Testis (tissue), 3 donors: ENCODE data around the gene DBP. TPM values are rescaled to one million over a fixed set of nuclear protein-coding genes. Genes with fewer than 3 reads are reported as not detected.

Source experiments
- DNase-seq: peaks from one replicate; pipeline ENCODE4 v3.0.0-alpha.2; 2019
- H3K27ac ChIP-seq, 2 donors: fragments of 200-600 bp; sonication (generic); one replicate each; pipeline ENCODE4 v1.5.1; 2019
- H3K27me3 ChIP-seq: fragments of 200-600 bp; sonication (generic); one replicate; pipeline ENCODE4 v1.5.1; 2019
- H3K36me3 ChIP-seq: fragments of 200-600 bp; sonication (generic); one replicate; pipeline ENCODE4 v1.5.1; 2017; ENCODE audit warnings: low read depth; ENCODE audit errors: missing control alignments
- H3K4me1 ChIP-seq: fragments of 200-600 bp; sonication (generic); one replicate; pipeline ENCODE4 v1.5.1; 2019
- H3K4me3 ChIP-seq, 2 donors: fragments of 200-600 bp; sonication (generic); one replicate each; pipeline ENCODE4 v1.5.1; 2017 to 2019
- H3K9me3 ChIP-seq: fragments of 200-600 bp; sonication (generic); one replicate; pipeline ENCODE4 v1.5.1; 2017
- POLR2A ChIP-seq: fragments of 450-650 bp; IDR thresholded peaks from one replicate; pipeline ENCODE4 v1.6.1; 2017; ENCODE audit warnings: antibody characterized with exemption, mild to moderate bottlenecking, moderate library complexity
- WGBS, 2 donors: methylation state at CpG; one replicate each; pipeline ENCODE4 v1.1.5; 2018; 5-methylcytosine and 5-hydroxymethylcytosine counted together
- intact Hi-C: fragments of 100-400 bp; cut with DNase I; formaldehyde crosslinking; loops from one replicate; pipeline ENCODE4 v1.15.1; 2023; ENCODE audit warnings: low total_unique reads
- polyA plus RNA-seq: library from polyadenylated mRNA; stranded (reverse); fragments of 350-450 nt; fragmentation: Illumina TruSeq; extraction: RNeasy Lipid Tissue Mini Kit (QIAGEN cat#74804); gene quantifications from one replicate; pipeline ENCODE4 v1.2.3, GENCODE V29; 2014; ENCODE audit warnings: low read depth, low replicate concordance; ENCODE audit not compliant: insufficient read depth
- total RNA-seq, 2 donors: library from RNA; depleted of rRNA; stranded (reverse); fragments of >200 nt; gene quantifications; one replicate each; pipeline ENCODE4 v1.2.3, GENCODE V29; 2016
- TF ChIP-seq, protein P1 (sequence below), 3 experiments: fragments of 450-650 bp in 2 of 3; fragments of 200-600 bp in 1 of 3; sonication (generic) in 1 of 3; IDR thresholded peaks; one replicate each; pipeline ENCODE4 v1.5.1; 2016 to 2019; ENCODE audit warnings: antibody characterized with exemption in 3 of 3, mild to moderate bottlenecking in 2 of 3, moderate library complexity in 1 of 3

Gene DBP
- total and polyA plus RNA-seq, 3 donors from 2014 or later: 30.4 to 51.0 (median 48.9) TPM

DNA sequence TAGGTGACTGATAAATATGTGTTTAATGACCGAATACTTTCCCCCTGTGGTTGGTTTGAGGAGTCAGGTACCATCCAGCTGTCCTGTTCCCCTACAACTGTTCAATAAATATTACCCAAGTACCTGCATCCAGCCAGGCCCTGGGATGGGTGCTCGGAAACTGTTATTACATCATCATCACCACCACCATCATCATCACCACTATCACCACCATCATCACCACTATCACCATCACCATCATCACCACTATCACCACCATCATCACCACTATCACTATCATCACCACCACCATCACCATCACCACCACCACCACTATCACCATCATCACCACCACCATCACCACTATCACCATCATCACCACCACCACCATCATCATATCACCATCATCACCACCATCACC is 31.6 kb upstream of the DBP start:
- no peak overlapping the region for H3K27ac ChIP-seq
- WGBS, 2 donors: 95 to 96% methylated on average over 1 to 2 of the region's 2 CpGs
- no peak overlapping the region for H3K4me3 ChIP-seq
- H3K27me3 ChIP-seq: no peaks in the 10 kb centered on the region
- H3K36me3 ChIP-seq: no peaks in the 10 kb centered on the region
- H3K9me3 ChIP-seq: no peaks in the 10 kb centered on the region
- intact Hi-C loops: no loop called here
- no peak for TF ChIP-seq POLR2A
- TF ChIP-seq, protein P1, sequence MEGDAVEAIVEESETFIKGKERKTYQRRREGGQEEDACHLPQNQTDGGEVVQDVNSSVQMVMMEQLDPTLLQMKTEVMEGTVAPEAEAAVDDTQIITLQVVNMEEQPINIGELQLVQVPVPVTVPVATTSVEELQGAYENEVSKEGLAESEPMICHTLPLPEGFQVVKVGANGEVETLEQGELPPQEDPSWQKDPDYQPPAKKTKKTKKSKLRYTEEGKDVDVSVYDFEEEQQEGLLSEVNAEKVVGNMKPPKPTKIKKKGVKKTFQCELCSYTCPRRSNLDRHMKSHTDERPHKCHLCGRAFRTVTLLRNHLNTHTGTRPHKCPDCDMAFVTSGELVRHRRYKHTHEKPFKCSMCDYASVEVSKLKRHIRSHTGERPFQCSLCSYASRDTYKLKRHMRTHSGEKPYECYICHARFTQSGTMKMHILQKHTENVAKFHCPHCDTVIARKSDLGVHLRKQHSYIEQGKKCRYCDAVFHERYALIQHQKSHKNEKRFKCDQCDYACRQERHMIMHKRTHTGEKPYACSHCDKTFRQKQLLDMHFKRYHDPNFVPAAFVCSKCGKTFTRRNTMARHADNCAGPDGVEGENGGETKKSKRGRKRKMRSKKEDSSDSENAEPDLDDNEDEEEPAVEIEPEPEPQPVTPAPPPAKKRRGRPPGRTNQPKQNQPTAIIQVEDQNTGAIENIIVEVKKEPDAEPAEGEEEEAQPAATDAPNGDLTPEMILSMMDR (IDR thresholded peaks at IDR 0.05): no peak
- DNase-seq: no peak
- peaks cover 4% of the 10 kb centered on the region for H3K4me1 ChIP-seq

DNA sequence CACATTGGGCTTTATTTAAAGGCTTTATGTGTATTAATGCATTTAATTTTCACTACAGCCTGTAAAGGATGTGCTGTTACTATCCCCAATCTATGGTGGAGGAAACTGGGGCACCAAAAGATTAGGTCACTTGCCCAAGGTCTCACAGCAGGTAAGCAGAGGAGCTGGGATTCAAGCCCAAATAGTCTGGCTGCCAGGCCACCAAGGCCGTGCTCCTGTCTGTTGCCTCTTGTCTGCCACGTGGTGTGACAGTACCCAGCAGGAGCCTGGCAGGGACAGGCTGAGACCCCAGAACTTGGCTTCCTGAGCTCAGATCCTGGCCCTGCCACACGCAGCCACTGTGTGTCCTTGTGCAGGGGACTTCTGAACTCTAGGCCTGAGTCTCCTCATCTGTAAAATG is 31.2 kb upstream of the DBP start:
- Histone ChIP-seq H3K4me1 (peaks cover 4% of the 10 kb centered on the region), H3K36me3 (no peaks in the 10 kb centered on the region), H3K27ac (no peak overlapping the region), H3K9me3 (no peaks in the 10 kb centered on the region), H3K27me3 (no peaks in the 10 kb centered on the region), H3K4me3 (no peak overlapping the region)
- no peak for TF ChIP-seq POLR2A
- TF ChIP-seq, protein P1 (IDR thresholded peaks at IDR 0.05): no peak
- intact Hi-C loops: no loop called here
- WGBS, 2 donors: 67% methylated on average over 3 of the region's 3 CpGs; no CpG with 5 or more reads in 1 of the 2 donors
- DNase-seq: no peak

DNA sequence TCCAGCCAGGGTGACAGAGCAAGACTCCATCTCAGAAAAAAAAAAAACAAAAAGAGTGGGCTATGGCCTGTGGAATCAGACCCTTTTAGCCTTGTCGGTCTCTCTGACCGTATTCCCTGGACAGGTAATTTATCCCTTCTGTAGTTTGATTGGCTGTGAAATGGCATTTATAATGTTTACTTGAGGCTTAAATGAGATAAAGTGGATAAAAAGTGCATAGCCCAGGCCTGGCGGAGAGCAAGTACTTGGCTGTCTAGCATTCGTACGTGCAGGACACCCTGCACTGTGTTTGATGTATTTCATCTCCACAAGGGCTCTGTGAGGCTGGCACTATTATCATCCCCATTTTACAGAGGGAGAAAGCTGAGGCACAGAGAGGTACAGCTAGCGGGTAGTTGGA is 28.6 kb upstream of the DBP start:
- intact Hi-C loops: no loop called here
- H3K4me1 ChIP-seq: peaks cover 4% of the 10 kb centered on the region
- 89 to 91% methylated on average over 6 of the region's 6 CpGs for WGBS, 2 donors
- H3K9me3 ChIP-seq: no peaks in the 10 kb centered on the region
- DNase-seq: no peak
- TF ChIP-seq POLR2A: no peak
- TF ChIP-seq, protein P1 (IDR thresholded peaks at IDR 0.05): no peak
- H3K36me3 ChIP-seq: no peaks in the 10 kb centered on the region
- no peaks in the 10 kb centered on the region for H3K27me3 ChIP-seq
- H3K4me3 ChIP-seq: no peak overlapping the region
- H3K27ac ChIP-seq: no peak overlapping the region

DNA sequence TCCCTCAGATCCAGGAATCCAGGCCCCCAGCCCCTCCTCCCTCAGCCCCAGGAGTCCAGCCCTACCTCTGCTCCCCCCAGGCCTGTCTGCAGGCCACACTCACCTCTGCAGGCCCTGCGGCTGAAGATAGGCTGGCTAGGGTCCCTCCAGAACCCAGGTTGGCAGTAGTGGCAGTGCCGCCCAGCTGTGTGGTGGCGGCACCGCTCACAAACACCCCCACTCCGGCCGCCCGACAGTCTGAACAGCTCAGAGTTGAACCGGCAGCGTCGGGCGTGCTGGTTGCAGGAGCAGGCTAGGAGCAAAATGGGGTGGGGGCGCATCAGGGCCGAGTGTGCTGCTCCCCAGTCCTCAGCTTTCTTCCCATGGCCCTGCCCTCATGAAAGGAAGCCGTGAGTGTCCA is 27.3 kb upstream of the DBP start:
- intact Hi-C loops: no loop called here
- TF ChIP-seq, protein P1 (IDR thresholded peaks at IDR 0.05): no peak
- TF ChIP-seq POLR2A: no peak
- 85 to 89% methylated on average over 12 to 13 of the region's 14 CpGs for WGBS, 2 donors

DNA sequence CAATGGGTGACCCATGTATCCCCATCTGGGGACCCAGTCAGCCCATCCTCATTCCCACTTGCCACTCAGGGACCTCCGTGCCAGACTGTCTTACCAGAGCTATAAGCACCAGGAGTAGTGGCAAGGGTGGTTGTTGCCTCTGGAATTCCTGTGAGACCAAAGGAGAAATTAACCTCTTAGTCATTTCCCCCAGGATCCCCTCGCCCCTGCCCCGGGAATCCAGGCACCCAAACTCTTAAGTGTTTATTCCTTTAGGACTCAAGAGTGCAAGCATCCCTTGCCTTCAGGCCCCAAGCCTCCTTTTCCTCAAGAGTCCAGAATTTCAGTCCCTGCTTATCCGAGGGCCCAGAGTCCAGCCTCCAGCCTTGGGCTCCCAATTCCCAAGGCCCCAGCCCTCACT is 26.5 kb upstream of the DBP start:
- Histone ChIP-seq H3K36me3 (no peaks in the 10 kb centered on the region), H3K27ac (no peak overlapping the region), H3K4me3 (no peak overlapping the region), H3K9me3 (no peaks in the 10 kb centered on the region), H3K27me3 (no peaks in the 10 kb centered on the region), H3K4me1 (peaks cover 4% of the 10 kb centered on the region)
- 92 to 99% methylated on average over 4 of the region's 4 CpGs for WGBS, 2 donors
- intact Hi-C loops: no loop called here
- DNase-seq: no peak
- TF ChIP-seq, protein P1 (IDR thresholded peaks at IDR 0.05): no peak
- TF ChIP-seq POLR2A: no peak

More for the DNA sequence above, 27.3 kb upstream of the DBP start:
- no peaks in the 10 kb centered on the region for H3K27me3 ChIP-seq
- H3K9me3 ChIP-seq: no peaks in the 10 kb centered on the region
- no peak overlapping the region for H3K27ac ChIP-seq
- H3K4me3 ChIP-seq: no peak overlapping the region
- DNase-seq: no peak
- no peaks in the 10 kb centered on the region for H3K36me3 ChIP-seq
- peaks cover 4% of the 10 kb centered on the region for H3K4me1 ChIP-seq
